Right kidney (tissue), 1 donor: ENCODE results near the gene PDZK1IP1.
"Not testable (repeated sequence)": the region's sequence is repeated elsewhere in the genome, so short reads cannot be mapped to it uniquely, and the experiment has no call there.

Source experiments
- DNase-seq: peaks from one replicate; pipeline ENCODE4 v3.0.0-alpha.2; 2016

The PDZK1IP1 gene

DNA sequence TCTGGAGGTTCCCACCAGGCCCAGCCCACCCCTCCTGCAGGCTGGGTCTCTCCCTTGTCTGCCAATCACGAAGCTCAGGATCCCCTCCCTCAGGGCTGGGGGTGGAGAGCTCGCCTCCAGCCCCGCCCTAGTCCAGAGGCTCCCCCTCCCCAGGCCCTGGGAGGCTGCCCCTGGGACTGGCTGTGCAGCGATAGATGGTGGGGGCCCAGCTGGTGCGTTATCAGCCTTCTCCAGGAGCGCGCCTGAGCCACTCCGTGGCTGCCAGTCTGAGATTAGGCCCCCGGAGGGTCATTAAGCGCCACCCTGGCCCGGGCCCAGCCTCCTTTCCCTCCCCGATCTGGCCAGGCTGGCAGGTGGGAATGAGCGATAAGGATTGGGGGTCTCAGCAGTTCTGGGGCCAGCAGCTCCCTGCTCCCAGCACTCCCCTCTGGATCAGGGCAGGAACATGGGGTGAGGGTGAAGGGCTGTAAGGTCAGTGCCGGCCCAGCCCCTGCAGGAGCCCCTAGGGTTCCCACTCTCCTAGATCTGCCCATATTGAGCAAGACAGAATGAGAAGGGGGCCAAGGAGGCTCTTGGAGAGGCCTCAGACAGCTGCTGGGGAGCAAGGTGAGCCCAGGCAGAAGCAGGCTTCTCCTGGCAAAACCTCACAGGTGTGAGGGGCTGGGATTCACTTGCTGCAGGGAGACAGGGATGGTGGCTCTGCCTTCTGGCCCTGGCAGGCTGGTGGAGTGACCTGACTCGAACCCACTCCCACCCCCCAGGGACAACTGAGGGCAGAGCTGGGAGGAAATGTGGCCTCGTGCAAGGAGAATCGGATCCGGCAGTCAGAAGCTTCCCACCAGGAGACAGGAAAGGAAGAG is 8.5 kb downstream of the PDZK1IP1 start:
- DNase-seq = no peak

DNA sequence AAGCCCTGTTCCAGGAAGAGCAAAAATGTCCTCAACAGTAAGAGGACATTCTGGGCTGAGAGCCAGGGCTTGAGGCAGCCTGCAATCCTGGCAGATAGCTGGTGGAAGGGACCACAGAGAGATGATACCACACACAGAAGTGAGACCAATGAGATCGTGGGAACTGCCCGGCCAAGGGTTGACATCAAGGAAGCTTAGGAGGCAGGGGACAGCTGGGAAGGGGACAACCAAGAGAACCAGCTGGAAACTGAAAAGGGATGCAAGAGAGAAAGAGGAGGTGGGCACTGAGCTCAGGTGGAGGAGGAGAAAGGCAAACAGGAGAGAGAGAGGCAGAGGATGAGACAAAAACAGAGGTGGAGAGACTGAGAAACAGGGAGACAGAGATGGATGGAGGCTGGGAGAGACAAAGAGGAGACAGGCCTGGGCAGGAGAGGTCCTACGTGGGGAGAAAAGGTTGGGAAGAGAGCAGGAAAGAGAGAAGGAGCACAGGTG is 9.2 kb downstream of the PDZK1IP1 start:
- DNase-seq = no peak

- no peak for DNase-seq
Measured at GRCh38 chr1:47179988-47180563, 9.8 kb downstream of the PDZK1IP1 start.

- DNase-seq = peak; percentile 80
Measured at GRCh38 chr1:47179017-47179987, 10.5 kb downstream of the PDZK1IP1 start.

DNA sequence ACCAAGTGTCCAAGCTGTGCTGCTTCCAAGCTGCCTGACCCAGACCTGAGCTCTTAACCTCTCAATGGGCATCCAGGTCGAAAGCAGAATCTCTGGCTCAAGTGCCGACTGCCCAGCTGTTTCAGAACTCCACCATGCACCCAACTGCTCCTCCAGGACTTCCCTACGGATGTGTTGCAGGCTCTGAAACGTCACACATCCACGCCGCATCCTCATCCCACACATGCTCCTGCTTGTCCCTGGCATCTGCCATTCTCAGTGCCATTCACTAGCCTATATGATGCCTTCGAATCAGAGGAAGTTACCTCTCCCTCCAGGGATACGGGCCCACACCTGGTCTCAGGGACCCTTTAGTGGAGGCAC is 11.2 kb downstream of the PDZK1IP1 start:
- no peak for DNase-seq

- DNase-seq = no peak
Measured at GRCh38 chr1:47178020-47178419, 11.8 kb downstream of the PDZK1IP1 start.

- peak; percentile 52 for DNase-seq
Measured at GRCh38 chr1:47175227-47175934, 14.5 kb downstream of the PDZK1IP1 start.

DNA sequence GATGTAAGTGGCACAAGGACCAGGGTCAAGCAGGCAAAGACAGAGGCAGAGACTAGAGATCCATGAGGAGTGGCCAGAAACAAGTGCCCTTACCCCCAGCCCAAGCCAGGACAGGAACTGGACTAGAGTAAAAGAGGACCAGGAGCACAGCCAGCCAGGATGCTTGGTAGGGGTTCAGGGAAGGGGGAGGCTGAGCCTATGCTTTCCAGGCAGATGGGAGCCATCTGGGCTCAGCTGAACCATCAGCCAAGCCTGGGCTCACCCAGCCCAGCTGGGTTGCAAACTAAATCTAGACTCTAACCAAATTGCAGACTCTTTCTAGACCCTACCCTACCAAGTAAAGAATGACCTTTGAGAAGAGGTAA is 15.2 kb downstream of the PDZK1IP1 start:
- DNase-seq = no peak

DNA sequence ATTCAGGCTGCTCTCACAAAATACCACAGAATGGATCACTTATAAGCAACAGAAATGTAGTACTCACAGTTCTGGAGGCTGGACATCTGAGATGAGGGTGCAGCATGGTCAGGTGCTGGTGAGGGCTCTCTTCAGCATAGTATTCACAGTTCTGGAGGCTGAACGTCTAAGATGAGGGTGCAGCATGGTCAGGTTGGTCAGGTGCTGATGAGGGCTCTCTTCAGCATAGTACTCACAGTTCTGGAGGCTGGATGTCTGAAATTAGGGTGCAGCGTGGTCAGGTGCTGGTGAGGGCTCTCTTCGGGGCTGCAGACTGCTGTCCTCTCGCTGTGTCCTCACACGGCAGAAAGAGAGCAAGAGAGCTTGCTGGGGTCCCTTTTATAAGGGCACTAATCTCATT is 17.1 kb downstream of the PDZK1IP1 start:
- no peak for DNase-seq

DNA sequence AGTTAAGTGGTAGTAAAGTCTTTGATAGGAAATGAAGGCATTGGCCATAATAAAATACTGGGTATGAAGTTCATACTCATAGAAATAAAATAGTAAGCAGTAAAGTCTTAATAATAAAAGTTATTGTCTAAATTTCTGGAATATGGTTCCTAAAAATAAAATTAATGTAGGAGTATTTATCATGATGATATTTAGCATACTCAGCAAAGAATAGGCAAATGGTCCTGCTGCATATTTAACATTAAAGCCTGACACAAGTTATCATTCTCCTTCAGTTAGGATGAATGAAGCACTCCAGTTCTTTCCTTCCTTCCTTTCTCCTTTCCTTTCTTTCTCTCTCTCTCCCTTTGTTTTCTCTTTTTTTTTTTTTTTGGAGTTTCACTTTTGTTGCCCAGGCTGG is 25.3 kb downstream of the PDZK1IP1 start:
- DNase-seq = no peak

GRCh38 chr1:47161298-47162040 is 28.4 kb downstream of the PDZK1IP1 start:
- no peak for DNase-seq

DNA sequence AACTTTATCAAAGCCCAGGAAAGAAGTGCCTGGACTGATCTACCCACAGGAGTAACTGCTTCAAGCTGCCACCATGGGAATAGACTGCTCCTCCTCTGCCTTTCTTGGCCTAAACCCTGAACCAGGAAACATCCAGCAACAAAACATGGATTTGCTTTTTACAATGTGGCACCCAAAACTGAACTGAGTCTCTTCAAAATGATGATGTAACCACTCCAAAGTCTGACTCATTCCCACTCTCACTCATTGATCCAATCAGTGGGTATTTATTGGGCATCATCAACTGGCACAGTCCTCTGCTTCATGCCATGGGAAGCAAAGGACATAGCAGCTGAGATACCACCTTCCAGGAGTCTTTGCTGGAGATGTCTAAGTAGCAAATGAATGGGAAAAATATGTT is 29.1 kb downstream of the PDZK1IP1 start:
- DNase-seq = no peak

DNA sequence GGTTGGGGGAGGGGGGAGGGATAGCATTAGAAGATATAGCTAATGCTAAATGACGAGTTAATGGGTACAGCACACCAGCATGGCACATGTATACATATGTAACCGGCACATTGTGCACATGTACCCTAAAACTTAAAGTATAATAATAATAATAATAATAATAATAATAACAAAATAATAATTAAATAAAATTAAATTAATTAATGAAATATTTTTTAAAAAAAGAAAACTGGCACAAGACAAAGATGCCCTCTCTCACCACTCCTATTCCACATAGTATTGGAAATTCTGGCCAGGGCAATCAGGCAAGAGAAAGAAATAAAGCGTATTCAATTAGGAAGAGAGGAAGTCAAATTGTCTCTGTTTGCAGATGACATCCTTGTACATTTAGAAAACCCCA is 31.9 kb downstream of the PDZK1IP1 start:
- DNase-seq = not testable (repeated sequence)

GRCh38 chr1:47156457-47156856 is 33.4 kb downstream of the PDZK1IP1 start:
- not testable (repeated sequence) for DNase-seq

DNA sequence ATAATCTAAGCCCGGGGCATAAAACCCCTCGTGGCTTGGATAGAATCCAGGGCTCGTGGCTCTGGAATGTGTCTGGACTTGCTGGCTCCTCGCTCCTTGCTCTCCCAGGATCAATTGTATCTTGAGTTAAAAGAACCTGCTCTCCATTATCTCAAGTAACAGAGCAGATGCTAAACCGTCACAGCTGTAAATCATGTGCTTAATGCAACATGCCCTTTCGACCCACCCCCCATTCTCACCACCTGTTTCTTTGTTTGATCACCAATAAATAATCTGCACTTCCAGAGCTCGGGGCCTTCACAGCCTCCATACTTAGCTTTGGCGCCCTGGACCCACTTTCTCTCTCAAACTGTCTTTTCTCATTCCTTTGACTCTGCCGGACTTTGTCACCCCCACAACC is 40.7 kb downstream of the PDZK1IP1 start:
- DNase-seq = not testable (repeated sequence)

DNA sequence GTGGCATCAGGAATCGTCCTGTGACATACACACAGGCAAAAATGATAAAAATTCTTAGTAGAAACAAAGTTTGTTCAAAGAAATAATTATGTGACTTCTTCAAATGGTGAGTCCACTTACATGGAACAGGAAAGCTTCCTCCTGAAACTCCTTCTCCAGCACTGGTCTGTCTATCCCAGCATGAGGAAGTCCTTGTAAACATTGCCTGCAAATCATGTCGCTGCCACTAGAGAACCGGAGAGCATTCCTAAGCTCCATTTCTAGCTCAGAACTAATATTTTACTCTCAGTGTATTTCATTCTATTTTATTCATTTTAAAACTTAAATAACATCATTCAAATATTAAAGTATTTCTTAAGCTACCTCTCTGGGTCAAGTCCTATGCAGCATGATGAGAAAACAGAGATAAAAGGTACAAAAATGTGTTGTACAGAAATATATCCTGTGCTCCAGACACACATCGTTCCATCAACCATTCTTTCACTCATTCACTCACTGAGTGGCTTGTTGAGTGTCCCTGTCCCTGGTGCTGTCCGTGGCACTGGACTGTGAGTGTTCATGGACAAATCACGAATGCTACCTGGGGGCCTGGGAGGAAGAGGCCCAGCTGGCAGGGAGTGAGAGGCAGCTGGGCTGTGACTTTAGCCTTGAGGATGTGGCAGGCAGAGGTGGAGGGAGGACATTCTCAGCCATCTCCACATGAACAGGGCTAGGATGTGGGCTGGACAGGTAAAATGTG is 42.6 kb downstream of the PDZK1IP1 start:
- DNase-seq = no peak

DNA sequence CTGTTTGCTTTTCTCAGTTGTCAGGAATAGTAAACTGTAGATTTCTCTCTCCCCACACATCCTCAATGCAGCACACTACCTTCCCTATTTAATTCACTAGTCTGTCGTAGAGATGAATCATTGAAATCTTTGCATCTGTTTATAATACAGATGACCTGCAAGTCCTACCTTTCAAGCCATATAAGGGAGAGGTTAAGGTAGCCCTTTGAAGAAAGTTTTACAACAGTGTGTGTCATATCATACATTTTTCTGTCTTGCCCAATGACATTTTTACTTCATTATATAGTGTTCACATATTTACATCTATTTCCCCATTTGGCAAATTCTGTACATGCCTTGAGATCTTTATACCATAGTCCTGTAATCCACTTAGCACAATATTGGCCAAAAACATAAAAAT is 43.3 kb downstream of the PDZK1IP1 start:
- not testable (repeated sequence) for DNase-seq

GRCh38 chr1:47143654-47144053 is 46.2 kb downstream of the PDZK1IP1 start:
- not testable (repeated sequence) for DNase-seq

- not testable (repeated sequence) for DNase-seq
Measured at GRCh38 chr1:47140358-47140757, 49.5 kb downstream of the PDZK1IP1 start.

- DNase-seq = no peak
Measured at GRCh38 chr1:47137925-47138615, 51.8 kb downstream of the PDZK1IP1 start.
